SU-DHL-6 (cell line): ENCODE measurements around the gene ARHGEF17.

Experiments
- EZH2phosphoT487 ChIP-seq: fragments of 200-600 bp; sonication (generic), shearing (Covaris generic); conservative IDR thresholded peaks from 2 replicates; pipeline ENCODE4 v1.6.1; 2018; ENCODE audit warnings: mild to moderate bottlenecking, antibody characterized with exemption, low read length, moderate library complexity, mixed read lengths
- TF ChIP-seq, protein P1 (sequence below): fragments of 200-600 bp; sonication (generic); IDR thresholded peaks from one replicate; pipeline ENCODE4 v1.5.1; 2017; ENCODE audit warnings: antibody characterized with exemption, mild to moderate bottlenecking, low read length, moderate library complexity; ENCODE audit not compliant: insufficient read depth, poor library complexity, severe bottlenecking

DNA sequence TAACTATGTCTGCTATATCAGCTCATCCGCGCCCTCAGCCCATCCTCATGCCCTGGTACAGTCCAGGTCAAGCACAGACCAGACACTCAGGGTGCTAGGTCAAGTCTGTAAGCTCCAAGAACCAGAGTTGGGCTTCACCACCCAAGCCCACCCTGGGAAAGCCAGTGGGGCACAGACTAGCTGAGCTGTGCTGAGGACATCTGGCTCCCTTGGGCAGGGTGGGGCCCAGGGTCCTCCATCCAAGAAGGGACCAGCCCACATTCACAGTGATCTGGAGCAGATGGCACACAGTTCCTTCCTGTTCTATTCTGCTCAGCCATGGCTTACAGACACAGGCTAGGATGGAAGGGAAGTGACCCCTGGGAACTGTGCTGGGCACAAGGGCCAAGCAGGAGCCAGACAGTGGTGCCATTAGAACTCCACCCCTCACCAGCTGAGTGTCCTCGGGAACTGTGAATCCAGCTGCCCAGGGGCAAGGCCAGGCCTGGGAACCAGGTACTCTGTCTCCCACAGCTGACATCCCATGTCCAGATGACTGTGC lies 26.8 kb upstream of the ARHGEF17 start:
- TF ChIP-seq, protein P1, sequence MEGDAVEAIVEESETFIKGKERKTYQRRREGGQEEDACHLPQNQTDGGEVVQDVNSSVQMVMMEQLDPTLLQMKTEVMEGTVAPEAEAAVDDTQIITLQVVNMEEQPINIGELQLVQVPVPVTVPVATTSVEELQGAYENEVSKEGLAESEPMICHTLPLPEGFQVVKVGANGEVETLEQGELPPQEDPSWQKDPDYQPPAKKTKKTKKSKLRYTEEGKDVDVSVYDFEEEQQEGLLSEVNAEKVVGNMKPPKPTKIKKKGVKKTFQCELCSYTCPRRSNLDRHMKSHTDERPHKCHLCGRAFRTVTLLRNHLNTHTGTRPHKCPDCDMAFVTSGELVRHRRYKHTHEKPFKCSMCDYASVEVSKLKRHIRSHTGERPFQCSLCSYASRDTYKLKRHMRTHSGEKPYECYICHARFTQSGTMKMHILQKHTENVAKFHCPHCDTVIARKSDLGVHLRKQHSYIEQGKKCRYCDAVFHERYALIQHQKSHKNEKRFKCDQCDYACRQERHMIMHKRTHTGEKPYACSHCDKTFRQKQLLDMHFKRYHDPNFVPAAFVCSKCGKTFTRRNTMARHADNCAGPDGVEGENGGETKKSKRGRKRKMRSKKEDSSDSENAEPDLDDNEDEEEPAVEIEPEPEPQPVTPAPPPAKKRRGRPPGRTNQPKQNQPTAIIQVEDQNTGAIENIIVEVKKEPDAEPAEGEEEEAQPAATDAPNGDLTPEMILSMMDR: no peak
- no peak for TF ChIP-seq EZH2phosphoT487
